AG04450 (cell line): ENCODE measurements around the gene ADGRD2. TPM values are rescaled to one million over a fixed set of nuclear protein-coding genes. Genes with fewer than 3 reads are reported as not detected.

Experiments used
- CTCF ChIA-PET: fragments of 300-600, 350-600 bp; formaldehyde crosslinking; extraction: SDS; loops from one replicate; lab custom pipeline; 2022; ENCODE audit warnings: antibody characterized with exemption, inconsistent platforms; lab: Charles Lee
- POLR2A ChIA-PET: fragments of 350-600 bp; formaldehyde crosslinking; extraction: SDS; loops from one replicate; lab custom pipeline; 2021; ENCODE audit warnings: antibody characterized with exemption, inconsistent platforms; lab: Yijun Ruan, JAX
- DNase-seq: peaks from one replicate; pipeline ENCODE4 v3.0.0-alpha.2; 2011; ENCODE audit warnings: low read depth, low spot score
- H3K27ac ChIP-seq: one replicate; pipeline ENCODE4 v1.5.1; 2012; ENCODE audit warnings: low read depth, low read length, control low read depth
- H3K27me3 ChIP-seq: one replicate; pipeline ENCODE4 v1.6.0; 2012; ENCODE audit warnings: low read length; ENCODE audit not compliant: control insufficient read depth, insufficient read depth
- H3K4me3 ChIP-seq: 2 replicates; pipeline ENCODE4 v1.5.1; 2011; ENCODE audit warnings: mild to moderate bottlenecking, low read depth, low read length, control low read depth
- H3K9me3 ChIP-seq: 2 replicates; pipeline ENCODE4 v1.5.1; 2012; ENCODE audit warnings: low read length; ENCODE audit not compliant: control insufficient read depth, insufficient read depth
- CTCF ChIP-seq: IDR thresholded peaks from 2 replicates; pipeline ENCODE4 v1.5.1; 2011; ENCODE audit warnings: low read depth, low read length, control low read depth, inconsistent platforms
- polyA plus RNA-seq: library from polyadenylated mRNA; depleted of rRNA; stranded (reverse); fragments of >200 nt; gene quantifications from 2 replicates; pipeline ENCODE4 v1.2.3, GENCODE V29; 2011

Gene ADGRD2
- polyA plus RNA-seq, 1 experiment, result not detected

DNA sequence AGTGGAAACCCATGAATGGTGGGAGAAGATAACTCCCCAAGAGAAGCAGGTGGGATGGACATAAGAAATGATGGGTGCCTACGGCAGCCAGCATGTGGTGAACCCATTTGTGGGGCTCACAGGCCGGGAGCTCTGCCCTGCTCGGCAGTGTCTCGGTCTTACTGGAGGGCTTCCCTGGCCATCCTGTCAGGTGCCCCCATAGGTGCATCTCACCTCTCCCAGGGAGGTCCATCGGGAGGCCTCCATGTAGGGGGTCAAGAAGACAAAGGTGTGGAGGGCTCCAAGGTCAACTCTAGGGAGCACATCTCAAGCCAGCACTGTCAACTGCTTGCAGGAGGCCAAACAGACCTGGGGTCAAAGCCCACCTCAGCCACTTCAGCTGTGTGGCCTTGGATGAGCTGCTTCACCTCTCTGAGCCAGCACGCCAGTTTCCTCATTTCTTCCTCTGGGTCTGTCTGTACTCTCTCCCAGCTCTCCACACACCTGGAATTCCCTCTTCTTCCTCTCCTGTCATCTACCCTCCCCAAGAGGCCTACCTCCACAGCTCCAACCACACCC is 10.5 kb upstream of the ADGRD2 start:
- Histone ChIP-seq H3K4me3 (no peak overlapping the region), H3K9me3 (peaks cover 12% of the 10 kb centered on the region), H3K27me3 (peaks cover 20% of the 10 kb centered on the region), H3K27ac (no peak overlapping the region)
- ChIA-PET POLR2A (no interaction called here), CTCF (interaction anchor here (0.8 kb wide), 1 partner anchor 14 kb away, joined by 3 read pairs; no protein-coding TSS in a partner anchor)
- TF ChIP-seq CTCF, result no peak
- no peak for DNase-seq

GRCh38 chr9:124440786-124441185 is 9.5 kb upstream of the ADGRD2 start:
- ChIA-PET POLR2A (interaction anchor here (0.6 to 0.7 kb wide), 2 partner anchors 90 to 526 kb away, joined by 3 to 9 read pairs; no protein-coding TSS in a partner anchor), CTCF (no interaction called here)
- H3K9me3 ChIP-seq, result peaks cover 12% of the 10 kb centered on the region
- no peak overlapping the region for H3K4me3 ChIP-seq
- H3K27ac ChIP-seq, result no peak overlapping the region
- DNase-seq, result no peak
- no peak for TF ChIP-seq CTCF
- peaks cover 20% of the 10 kb centered on the region for H3K27me3 ChIP-seq

DNA sequence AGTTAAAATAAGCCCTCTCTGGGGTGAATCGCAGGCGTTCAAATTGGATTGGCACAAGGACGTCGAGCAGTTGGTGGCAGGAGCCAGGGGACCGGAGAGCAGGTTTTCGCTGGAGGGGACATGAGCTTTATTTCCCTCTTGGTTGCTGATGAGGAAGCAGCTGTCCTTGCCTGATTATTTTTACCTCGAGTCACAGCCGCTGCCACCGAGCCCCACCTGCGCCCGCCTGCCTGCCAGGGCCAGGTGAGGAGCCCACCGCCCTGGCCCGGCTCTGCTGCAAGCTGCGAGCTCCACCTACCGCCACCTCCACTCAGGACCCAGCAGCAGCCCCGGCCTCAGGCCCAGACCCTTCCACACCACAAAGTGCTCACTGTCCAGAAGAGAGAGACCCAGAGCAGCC is 9.0 kb upstream of the ADGRD2 start:
- CTCF ChIA-PET, result no interaction called here
- peaks cover 12% of the 10 kb centered on the region for H3K9me3 ChIP-seq
- POLR2A ChIA-PET, result interaction anchor here (0.7 kb wide), 1 partner anchor 525 kb away, joined by 9 read pairs; no protein-coding TSS in a partner anchor

DNA sequence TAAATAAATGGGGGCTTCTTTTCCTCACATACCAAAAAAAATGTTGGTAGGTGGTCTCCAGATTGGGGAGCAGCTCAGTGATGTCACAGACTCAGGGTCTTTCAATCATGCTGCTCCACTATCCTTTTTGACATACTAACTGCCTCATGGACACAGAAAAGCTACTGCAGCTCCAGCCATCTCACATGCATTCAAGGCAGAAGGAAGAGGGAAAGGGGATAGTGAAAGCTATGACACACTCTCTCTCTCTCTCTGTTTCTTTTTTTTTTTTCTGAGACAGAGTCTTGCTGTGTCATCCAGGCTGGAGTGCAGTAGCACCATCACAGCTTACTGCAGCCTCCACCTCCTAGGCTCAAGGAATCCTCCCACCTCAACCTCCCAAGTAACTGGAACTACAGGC is 7.9 kb upstream of the ADGRD2 start:
- Histone ChIP-seq H3K4me3 (no peak overlapping the region), H3K27ac (no peak overlapping the region), H3K9me3 (peaks cover 12% of the 10 kb centered on the region), H3K27me3 (peaks cover 20% of the 10 kb centered on the region)
- TF ChIP-seq CTCF, result no peak
- CTCF ChIA-PET, result no interaction called here
- no peak for DNase-seq
- POLR2A ChIA-PET, result no interaction called here

More for the DNA sequence above, 9.0 kb upstream of the ADGRD2 start:
- no peak for TF ChIP-seq CTCF
- H3K4me3 ChIP-seq, result no peak overlapping the region
- DNase-seq, result no peak
- H3K27ac ChIP-seq, result no peak overlapping the region
- H3K27me3 ChIP-seq, result peaks cover 20% of the 10 kb centered on the region

DNA sequence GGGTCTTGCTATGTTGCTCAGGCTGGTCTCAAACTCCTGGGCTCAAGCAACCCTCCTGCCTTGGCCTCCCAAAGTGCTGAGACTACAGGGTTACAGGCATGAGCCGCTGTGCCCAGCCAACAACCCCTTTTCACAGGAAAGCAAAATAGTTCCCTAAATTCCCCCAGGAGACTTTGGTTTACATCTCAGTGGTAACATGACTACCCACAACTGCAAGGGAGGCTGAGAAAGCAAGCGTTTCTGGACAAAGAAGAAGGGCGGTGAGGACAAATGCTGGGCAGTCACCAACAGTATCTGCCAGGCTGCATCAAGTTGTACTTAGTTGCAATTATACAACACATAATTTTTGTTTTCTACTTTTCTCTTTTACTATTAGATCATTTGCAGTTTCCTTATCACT is 7.4 kb upstream of the ADGRD2 start:
- ChIA-PET POLR2A (no interaction called here), CTCF (no interaction called here)
- Histone ChIP-seq H3K4me3 (no peak overlapping the region), H3K27ac (no peak overlapping the region), H3K27me3 (peaks cover 20% of the 10 kb centered on the region), H3K9me3 (peaks cover 12% of the 10 kb centered on the region)
- no peak for TF ChIP-seq CTCF
- DNase-seq, result no peak
